ENCODE measurements around the gene ZNF841.
"Not testable (repeated sequence)": the region's sequence is repeated elsewhere in the genome, so short reads cannot be mapped to it uniquely, and the experiment has no call there.

The ZNF841 gene

GRCh38 chr19:52066258-52066863 is 29.2 kb downstream of the ZNF841 start:
- no peak for DNase-seq

- no peak for DNase-seq
These were observed 30.2 kb downstream of the ZNF841 start for GRCh38 chr19:52065399-52065798.

DNA sequence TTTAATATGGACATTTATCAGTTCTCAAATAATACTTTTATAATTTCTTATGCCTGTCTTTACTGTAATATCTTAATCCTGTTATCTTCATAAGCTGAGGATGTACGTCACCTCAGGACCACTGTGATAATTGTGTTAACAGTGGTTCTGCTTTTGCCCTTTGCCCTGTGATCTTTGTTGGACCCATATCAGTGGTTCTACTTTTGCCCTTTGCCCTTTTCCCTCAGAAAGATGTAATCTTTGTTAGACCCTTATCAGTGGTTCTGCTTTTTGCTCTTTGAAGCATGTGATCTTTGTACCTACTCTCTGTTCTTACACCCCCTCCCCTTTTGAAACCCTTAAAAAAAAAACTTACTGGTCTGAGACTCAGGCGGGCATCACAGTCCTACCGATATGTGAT is 39.1 kb downstream of the ZNF841 start:
- not testable (repeated sequence) for DNase-seq

DNA sequence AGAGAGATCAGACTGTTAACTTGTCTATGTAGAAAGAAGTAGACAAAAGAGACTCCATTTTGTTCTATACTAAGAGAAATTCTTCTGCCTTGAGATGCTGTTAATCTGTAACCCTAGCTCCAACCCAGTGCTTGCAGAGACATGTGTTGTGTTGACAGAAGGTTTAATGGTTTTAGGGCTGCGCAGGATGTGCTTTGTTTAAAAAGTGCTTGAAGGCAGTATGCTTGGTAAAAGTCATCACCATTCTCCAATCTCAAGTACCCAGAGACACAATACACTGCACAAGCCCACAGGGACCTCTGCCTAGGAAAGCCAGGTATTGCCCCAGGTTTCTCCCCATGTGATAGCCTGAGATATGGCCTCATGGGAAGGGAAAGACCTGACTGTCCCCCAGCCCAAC is 43.8 kb downstream of the ZNF841 start:
- not testable (repeated sequence) for DNase-seq

DNA sequence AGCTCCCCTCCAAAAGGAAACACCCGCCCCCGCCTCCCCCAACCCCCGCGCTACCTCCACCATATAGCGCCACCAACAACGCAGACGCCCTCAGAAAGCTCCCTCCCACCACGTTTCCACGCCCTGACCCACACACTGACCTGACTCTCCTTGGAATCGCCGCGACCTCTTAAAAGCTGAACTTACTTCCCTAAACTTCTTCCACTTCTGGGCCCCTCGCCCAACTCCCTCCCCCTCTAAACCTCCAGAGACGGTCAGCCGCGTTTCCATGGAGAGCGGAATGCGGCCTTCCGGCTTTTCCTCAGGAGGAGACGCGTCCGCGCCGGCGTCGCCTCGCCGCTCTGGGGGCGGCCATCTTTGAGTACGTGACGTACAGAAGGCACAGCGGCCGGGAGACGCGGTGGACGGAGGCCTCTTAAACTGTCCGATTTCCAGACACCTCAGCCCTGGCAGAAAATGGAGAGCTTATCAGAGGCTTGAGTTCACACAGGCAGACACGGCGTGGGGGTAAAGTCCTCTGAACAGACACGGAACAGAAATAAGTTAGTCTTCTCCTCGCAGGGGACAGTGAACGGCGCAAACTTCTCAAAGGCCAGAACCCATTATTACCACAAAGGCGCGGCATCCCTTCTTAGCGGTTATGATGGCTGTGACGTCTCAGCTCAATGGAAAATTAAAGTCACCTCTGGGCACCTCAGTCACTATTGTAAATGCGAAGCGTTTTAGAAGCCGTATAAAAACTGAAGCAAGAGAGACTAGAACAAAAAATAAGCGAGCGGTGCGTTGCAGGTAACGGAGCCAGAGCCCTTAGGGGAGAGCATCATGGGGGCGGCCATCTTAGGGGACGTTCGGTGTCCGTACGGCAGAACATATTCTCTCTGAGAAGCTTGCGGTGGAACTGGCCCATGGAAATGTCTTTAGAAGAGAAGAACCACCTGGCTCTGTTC is 46.7 kb downstream of the ZNF841 start, which contains the start of gene ZNF432:
Gene ZNF432 (minus strand): TSS at position 284 of the 947 bp plus-strand sequence. CDS start 1,970 bp downstream, outside the sequence.
- DNase-seq = peak; percentile 90

DNA sequence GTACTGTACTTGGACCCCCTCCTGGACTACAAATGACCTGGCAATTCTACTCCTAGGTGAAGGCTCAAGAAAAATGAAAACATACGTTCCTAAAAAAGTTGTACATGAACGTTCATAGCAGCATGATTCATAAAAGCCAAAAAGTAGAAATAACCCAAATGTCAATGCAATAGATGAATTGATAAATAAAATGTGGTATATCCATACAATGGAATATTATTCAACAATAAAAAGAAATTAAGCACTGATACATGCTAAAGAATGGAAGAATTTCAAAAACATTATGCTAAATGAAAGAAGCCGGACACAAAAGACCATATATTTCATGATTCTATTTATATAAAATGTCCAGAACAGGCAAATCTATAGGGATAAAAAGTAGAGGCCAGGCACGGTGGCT is 56.4 kb downstream of the ZNF841 start:
- no peak for DNase-seq

GRCh38 chr19:52034051-52034728 is 61.4 kb downstream of the ZNF841 start:
- DNase-seq = no peak

- no peak for DNase-seq
These were observed 66.8 kb downstream of the ZNF841 start for GRCh38 chr19:52028780-52029123.

GRCh38 chr19:52028027-52028779 is 67.4 kb downstream of the ZNF841 start, which contains the start of gene ZNF614:
TSS of gene ZNF614 (minus strand) at chr19:52028379. CDS start at chr19:52025745, 2,634 bp downstream.
- DNase-seq = peak; percentile 88

DNA sequence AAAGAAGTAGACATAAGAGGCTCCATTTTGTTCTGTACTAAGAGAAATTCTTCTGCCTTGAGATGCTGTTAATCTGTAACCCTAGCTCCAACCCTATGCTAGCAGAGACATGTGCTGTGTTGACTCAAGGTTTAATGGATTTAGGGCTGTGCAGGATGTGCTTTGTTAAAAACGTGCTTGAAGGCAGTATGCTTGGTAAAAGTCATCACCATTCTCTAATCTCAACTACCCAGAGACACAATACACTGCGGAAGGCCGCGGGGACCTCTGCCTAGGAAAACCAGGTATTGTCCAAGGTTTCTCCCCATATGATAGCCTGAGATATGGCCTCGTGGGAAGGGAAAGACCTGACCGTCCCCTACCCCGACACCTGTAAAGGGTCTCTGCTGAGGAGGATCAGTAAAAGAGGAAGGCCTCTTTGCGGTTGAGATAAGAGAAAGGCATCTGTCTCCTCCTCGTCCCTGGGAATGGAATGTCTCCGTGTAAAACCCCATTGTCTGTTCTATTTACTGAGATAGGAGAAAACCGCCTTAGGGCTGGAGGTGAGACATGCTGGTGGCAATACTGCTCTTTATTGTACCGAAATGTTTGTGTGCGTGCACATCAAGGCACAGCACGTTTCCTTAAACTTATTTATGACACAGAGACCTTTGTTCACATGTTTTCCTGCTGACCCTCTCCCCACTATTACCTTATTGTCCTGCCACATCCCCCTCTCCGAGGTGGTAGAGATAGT is 69.1 kb downstream of the ZNF841 start:
- DNase-seq = not testable (repeated sequence)

DNA sequence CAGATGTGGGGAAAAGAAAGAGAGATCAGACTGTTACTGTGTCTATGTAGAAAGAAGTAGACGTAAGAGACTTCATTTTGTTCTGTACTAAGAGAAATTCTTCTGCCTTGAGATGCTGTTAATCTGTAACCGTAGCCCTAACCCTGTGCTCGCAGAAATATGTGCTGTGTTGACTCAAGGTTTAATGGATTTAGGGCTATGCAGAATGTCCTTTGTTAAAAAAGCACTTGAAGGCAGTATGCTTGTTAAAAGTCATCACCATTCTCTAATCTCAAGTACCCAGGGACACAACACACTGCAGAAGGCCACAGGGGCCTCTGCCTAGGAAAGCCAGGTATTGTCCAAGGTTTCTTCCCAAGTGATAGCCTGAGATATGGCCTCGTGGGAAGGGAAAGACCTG is 71.1 kb downstream of the ZNF841 start:
- not testable (repeated sequence) for DNase-seq

- no peak for DNase-seq
These were observed 73.4 kb downstream of the ZNF841 start for GRCh38 chr19:52022193-52022592.

DNA sequence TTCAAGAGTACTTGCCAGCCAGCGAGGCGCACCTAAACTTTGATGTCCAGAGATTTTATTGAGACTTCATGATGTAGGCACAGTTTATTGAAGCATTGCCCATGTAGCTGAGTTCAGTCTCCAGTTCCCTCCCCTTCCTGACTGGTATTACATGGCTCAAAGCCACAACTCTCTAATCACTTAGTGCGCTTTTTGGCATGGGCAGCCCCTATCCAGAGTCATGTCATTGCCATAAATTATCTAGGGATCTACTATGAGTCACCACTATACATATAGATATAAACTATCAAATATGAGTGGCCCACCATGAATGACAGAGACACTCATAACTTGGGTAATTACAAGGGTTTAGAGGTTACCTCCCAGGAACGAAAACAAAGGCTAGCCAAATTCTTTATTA is 75.1 kb downstream of the ZNF841 start:
- DNase-seq = no peak
